ENCODE results near the gene DACT2.

DNA sequence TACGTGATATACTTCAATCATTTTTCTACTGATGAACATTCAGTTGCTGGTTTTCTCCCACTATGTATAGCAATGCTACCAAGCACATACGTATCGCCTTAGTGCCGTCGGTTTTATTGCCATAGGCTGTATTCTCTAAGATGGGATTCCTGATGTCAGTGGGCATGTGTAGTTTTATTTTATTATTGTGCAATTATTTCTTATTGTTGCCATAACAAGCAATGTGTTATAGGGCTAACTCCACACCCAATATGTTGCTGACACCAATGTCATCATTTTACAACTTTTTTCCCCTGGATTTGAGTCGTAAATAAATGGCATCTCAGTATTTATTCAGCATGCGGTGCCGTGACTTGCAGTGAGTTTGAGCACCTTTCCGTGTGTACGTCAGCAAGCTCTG, 10.8 kb upstream of the DACT2 start:
- no peak for TF ChIP-seq ZC3H10 (CRISPR knock-in tag; IDR thresholded peaks at IDR 0.05)
- TF ChIP-seq, protein P1, sequence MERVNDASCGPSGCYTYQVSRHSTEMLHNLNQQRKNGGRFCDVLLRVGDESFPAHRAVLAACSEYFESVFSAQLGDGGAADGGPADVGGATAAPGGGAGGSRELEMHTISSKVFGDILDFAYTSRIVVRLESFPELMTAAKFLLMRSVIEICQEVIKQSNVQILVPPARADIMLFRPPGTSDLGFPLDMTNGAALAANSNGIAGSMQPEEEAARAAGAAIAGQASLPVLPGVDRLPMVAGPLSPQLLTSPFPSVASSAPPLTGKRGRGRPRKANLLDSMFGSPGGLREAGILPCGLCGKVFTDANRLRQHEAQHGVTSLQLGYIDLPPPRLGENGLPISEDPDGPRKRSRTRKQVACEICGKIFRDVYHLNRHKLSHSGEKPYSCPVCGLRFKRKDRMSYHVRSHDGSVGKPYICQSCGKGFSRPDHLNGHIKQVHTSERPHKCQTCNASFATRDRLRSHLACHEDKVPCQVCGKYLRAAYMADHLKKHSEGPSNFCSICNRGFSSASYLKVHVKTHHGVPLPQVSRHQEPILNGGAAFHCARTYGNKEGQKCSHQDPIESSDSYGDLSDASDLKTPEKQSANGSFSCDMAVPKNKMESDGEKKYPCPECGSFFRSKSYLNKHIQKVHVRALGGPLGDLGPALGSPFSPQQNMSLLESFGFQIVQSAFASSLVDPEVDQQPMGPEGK (CRISPR knock-in tag; IDR thresholded peaks at IDR 0.05; ENCODE audit: borderline replicate concordance), result no peak
- TF ChIP-seq PPARA (CRISPR knock-in tag; IDR thresholded peaks at IDR 0.05; ENCODE audit: borderline replicate concordance), result no peak
- no peak for TF ChIP-seq TCF4 (CRISPR knock-in tag; IDR thresholded peaks at IDR 0.05; ENCODE audit: borderline replicate concordance)
- no peak for TF ChIP-seq TOX (CRISPR knock-in tag; IDR thresholded peaks at IDR 0.05; ENCODE audit: borderline replicate concordance)
